GM23338 (cell line): ENCODE results near the gene EIF2S3. TPM values are rescaled to one million over a fixed set of nuclear protein-coding genes. Genes with fewer than 3 reads are reported as not detected.

ENCODE experiments used
- ATAC-seq: fragments of 200-7000 bp; cut with Tn5 transposase; 3 replicates; pipeline ENCODE4 v1.9.1; 2020
- DNase-seq: peaks from one replicate; pipeline ENCODE4 v3.0.0-alpha.2; 2015; ENCODE audit warnings: low spot score
- H2AFZ ChIP-seq: fragments of 200-600 bp; sonication (generic); 2 replicates; pipeline ENCODE4 v1.8.0; 2016; ENCODE audit warnings: antibody characterized with exemption, mild to moderate bottlenecking, moderate library complexity
- H3F3A ChIP-seq: fragments of 200-600 bp; sonication (generic); replicated peaks from 2 replicates; pipeline ENCODE4 v1.8.0; 2017; ENCODE audit warnings: antibody characterized with exemption, mixed run types, low read depth
- H3K27ac ChIP-seq: fragments of 200-600 bp; sonication (generic); 2 replicates; pipeline ENCODE4 v1.6.1; 2016; ENCODE audit warnings: low read depth
- H3K27me3 ChIP-seq: fragments of 200-600 bp; sonication (generic); 2 replicates; pipeline ENCODE4 v1.8.0; 2016; ENCODE audit warnings: mild to moderate bottlenecking, mixed run types, moderate library complexity; ENCODE audit not compliant: insufficient read depth
- H3K36me3 ChIP-seq: fragments of 200-600 bp; sonication (generic); 2 replicates; pipeline ENCODE4 v1.8.0; 2016; ENCODE audit warnings: mild to moderate bottlenecking; ENCODE audit not compliant: insufficient read depth
- H3K4me1 ChIP-seq: fragments of 200-600 bp; sonication (generic); 2 replicates; pipeline ENCODE4 v1.8.0; 2016; ENCODE audit warnings: mild to moderate bottlenecking, moderate library complexity; ENCODE audit not compliant: insufficient read depth
- H3K4me2 ChIP-seq: fragments of 200-600 bp; sonication (generic); 2 replicates; pipeline ENCODE4 v1.7.1; 2017; ENCODE audit warnings: mixed run types
- H3K4me3 ChIP-seq: fragments of 200-600 bp; sonication (generic); 2 replicates; pipeline ENCODE4 v1.6.1; 2016; ENCODE audit warnings: mixed run types
- H3K79me2 ChIP-seq: fragments of 200-600 bp; sonication (generic); replicated peaks from 2 replicates; pipeline ENCODE4 v1.8.0; 2017; ENCODE audit warnings: mild to moderate bottlenecking; ENCODE audit not compliant: insufficient read depth
- H3K9me2 ChIP-seq: fragments of 200-600 bp; sonication (generic); 2 replicates; pipeline ENCODE4 v1.8.0; 2017; ENCODE audit not compliant: insufficient read depth
- H4K20me1 ChIP-seq: fragments of 200-600 bp; sonication (generic); replicated peaks from 2 replicates; pipeline ENCODE4 v1.8.0; 2017; ENCODE audit warnings: mild to moderate bottlenecking; ENCODE audit not compliant: insufficient read depth
- H3K27ac Mint-ChIP-seq: 2 replicates; pipeline ENCODE4 v1.8.0; 2020; ENCODE audit warnings: inconsistent platforms, mild to moderate bottlenecking, moderate library complexity, mixed read lengths
- H3K27me3 Mint-ChIP-seq: 3 replicates; pipeline ENCODE4 v1.8.0; 2022; ENCODE audit warnings: low read depth, mild to moderate bottlenecking, moderate library complexity, mixed read lengths, inconsistent platforms; ENCODE audit not compliant: insufficient read depth, poor library complexity
- H3K36me3 Mint-ChIP-seq: 3 replicates; pipeline ENCODE4 v1.8.0; 2021; ENCODE audit warnings: low read depth, mild to moderate bottlenecking, inconsistent platforms, moderate library complexity, mixed read lengths
- H3K4me1 Mint-ChIP-seq: 3 replicates; pipeline ENCODE4 v1.8.0; 2020; ENCODE audit warnings: mild to moderate bottlenecking, inconsistent platforms, mixed read lengths
- H3K4me3 Mint-ChIP-seq: 3 replicates; pipeline ENCODE4 v1.8.0; 2021; ENCODE audit warnings: moderate library complexity, mild to moderate bottlenecking, inconsistent platforms, mixed read lengths
- H3K9me3 Mint-ChIP-seq: 3 replicates; pipeline ENCODE4 v1.8.0; 2020; ENCODE audit warnings: moderate library complexity, mild to moderate bottlenecking, inconsistent platforms, mixed read lengths
- CREB1 ChIP-seq: fragments of 250-450 bp; sonication (Bioruptor Pico); IDR thresholded peaks from 2 replicates; pipeline ENCODE4 v1.5.0; 2020; ENCODE audit warnings: low read depth, mild to moderate bottlenecking, moderate library complexity
- ETS1 ChIP-seq: IDR thresholded peaks from 2 replicates; pipeline ENCODE4 v1.6.1; 2016; ENCODE audit warnings: antibody characterized with exemption
- EZH2 ChIP-seq: fragments of 200-600 bp; sonication (generic); IDR thresholded peaks from one replicate; pipeline ENCODE4 v1.8.0; 2017; ENCODE audit warnings: antibody characterized with exemption, mild to moderate bottlenecking, low read depth; ENCODE audit not compliant: unreplicated experiment
- NANOG ChIP-seq: IDR thresholded peaks from 2 replicates; pipeline ENCODE4 v1.6.1; 2016; ENCODE audit warnings: antibody characterized with exemption, borderline replicate concordance
- POLR2AphosphoS5 ChIP-seq: IDR thresholded peaks from 2 replicates; pipeline ENCODE4 v1.6.1; 2016; ENCODE audit warnings: antibody characterized with exemption, low read depth
- STAT1 ChIP-seq: IDR thresholded peaks from one replicate; pipeline ENCODE4 v1.6.1; 2016; ENCODE audit warnings: antibody characterized with exemption; ENCODE audit not compliant: unreplicated experiment
- ZNF331 ChIP-seq: fragments of 250-450 bp; sonication (Bioruptor Pico); IDR thresholded peaks from 2 replicates; pipeline ENCODE4 v1.5.0; 2020; ENCODE audit warnings: low read depth, mild to moderate bottlenecking, moderate library complexity
- polyA plus RNA-seq: library from polyadenylated mRNA; unstranded; fragments of >200 nt; fragmentation: Nextera tagmentation; extraction: Ambion mirVana; gene quantifications from 2 replicates; pipeline ENCODE4 v1.2.1, GENCODE V29; 2016
- total RNA-seq: library from RNA; depleted of rRNA; stranded (reverse); fragments of >200 nt; shearing (Covaris generic); gene quantifications from 2 replicates; pipeline ENCODE4 v1.2.3, GENCODE V29; 2014
- TF ChIP-seq, protein P1 (sequence below): fragments of 250-450 bp; sonication (Bioruptor Pico); IDR thresholded peaks from 2 replicates; pipeline ENCODE4 v1.5.0; 2020; ENCODE audit warnings: mild to moderate bottlenecking, moderate library complexity
- TF ChIP-seq, protein P2 (sequence below), 2 experiments: fragments of 200-600 bp in 1 of 2; sonication (generic) in 1 of 2; conservative IDR thresholded peaks; 2 replicates each; pipeline versions ENCODE4 v1.5.1 to v1.6.1; 2016 to 2017; ENCODE audit warnings: antibody characterized with exemption in 2 of 2, low read depth in 2 of 2, mild to moderate bottlenecking in 2 of 2, moderate library complexity in 1 of 2

Gene EIF2S3
- total and polyA plus RNA-seq, 2 experiments from 2014 or later, result 90.5 to 323 TPM

DNA sequence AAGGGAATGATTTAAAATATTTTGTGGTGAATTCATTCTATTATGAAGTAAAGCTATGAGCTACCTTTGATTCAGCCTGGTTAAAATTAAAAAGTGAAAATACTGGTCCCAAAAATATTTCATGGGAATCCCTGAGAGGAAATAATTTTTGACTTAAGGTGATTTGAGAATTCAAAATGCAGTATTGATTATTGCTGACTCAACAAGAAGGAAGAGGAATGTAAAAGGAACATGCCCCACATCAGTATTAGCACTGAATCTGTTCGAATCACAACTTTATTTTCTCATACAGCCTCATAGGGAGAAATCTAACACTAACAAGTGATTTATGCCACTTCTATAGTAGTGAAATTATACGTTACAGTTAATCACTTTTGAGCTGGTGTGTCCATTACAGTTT, 27.7 kb downstream of the EIF2S3 start (continued):
- TF ChIP-seq, protein P1, sequence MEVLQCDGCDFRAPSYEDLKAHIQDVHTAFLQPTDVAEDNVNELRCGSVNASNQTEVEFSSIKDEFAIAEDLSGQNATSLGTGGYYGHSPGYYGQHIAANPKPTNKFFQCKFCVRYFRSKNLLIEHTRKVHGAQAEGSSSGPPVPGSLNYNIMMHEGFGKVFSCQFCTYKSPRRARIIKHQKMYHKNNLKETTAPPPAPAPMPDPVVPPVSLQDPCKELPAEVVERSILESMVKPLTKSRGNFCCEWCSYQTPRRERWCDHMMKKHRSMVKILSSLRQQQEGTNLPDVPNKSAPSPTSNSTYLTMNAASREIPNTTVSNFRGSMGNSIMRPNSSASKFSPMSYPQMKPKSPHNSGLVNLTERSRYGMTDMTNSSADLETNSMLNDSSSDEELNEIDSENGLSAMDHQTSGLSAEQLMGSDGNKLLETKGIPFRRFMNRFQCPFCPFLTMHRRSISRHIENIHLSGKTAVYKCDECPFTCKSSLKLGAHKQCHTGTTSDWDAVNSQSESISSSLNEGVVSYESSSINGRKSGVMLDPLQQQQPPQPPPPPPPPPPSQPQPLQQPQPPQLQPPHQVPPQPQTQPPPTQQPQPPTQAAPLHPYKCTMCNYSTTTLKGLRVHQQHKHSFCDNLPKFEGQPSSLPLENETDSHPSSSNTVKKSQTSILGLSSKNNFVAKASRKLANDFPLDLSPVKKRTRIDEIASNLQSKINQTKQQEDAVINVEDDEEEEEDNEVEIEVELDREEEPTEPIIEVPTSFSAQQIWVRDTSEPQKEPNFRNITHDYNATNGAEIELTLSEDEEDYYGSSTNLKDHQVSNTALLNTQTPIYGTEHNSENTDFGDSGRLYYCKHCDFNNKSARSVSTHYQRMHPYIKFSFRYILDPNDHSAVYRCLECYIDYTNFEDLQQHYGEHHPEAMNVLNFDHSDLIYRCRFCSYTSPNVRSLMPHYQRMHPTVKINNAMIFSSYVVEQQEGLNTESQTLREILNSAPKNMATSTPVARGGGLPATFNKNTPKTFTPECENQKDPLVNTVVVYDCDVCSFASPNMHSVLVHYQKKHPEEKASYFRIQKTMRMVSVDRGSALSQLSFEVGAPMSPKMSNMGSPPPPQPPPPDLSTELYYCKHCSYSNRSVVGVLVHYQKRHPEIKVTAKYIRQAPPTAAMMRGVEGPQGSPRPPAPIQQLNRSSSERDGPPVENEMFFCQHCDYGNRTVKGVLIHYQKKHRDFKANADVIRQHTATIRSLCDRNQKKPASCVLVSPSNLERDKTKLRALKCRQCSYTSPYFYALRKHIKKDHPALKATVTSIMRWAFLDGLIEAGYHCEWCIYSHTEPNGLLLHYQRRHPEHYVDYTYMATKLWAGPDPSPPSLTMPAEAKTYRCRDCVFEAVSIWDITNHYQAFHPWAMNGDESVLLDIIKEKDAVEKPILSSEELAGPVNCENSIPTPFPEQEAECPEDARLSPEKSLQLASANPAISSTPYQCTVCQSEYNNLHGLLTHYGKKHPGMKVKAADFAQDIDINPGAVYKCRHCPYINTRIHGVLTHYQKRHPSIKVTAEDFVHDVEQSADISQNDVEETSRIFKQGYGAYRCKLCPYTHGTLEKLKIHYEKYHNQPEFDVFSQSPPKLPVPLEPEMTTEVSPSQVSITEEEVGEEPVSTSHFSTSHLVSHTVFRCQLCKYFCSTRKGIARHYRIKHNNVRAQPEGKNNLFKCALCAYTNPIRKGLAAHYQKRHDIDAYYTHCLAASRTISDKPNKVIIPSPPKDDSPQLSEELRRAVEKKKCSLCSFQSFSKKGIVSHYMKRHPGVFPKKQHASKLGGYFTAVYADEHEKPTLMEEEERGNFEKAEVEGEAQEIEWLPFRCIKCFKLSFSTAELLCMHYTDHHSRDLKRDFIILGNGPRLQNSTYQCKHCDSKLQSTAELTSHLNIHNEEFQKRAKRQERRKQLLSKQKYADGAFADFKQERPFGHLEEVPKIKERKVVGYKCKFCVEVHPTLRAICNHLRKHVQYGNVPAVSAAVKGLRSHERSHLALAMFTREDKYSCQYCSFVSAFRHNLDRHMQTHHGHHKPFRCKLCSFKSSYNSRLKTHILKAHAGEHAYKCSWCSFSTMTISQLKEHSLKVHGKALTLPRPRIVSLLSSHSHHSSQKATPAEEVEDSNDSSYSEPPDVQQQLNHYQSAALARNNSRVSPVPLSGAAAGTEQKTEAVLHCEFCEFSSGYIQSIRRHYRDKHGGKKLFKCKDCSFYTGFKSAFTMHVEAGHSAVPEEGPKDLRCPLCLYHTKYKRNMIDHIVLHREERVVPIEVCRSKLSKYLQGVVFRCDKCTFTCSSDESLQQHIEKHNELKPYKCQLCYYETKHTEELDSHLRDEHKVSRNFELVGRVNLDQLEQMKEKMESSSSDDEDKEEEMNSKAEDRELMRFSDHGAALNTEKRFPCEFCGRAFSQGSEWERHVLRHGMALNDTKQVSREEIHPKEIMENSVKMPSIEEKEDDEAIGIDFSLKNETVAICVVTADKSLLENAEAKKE (CRISPR knock-in tag), result no peak
- no peak for TF ChIP-seq POLR2AphosphoS5
- no peak for TF ChIP-seq ETS1

DNA sequence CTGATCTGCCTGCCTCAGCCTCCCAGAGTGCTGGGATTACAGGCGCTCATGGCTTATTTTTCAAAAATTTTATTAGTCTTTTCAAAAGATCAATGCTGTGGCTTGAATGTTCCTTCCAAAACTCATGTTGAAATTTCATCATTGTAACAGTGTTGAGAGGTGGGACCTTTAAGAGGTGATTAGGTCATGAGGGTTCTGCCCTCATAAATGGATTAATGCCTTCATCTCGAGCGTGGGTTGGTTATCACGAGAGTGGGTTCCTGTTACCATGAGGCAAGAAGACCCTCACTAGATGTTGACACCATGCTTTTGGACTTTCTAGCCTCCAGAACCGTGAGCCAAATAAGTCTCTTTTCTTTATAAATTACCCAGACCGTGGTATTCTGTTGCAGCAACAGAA, 30.3 kb downstream of the EIF2S3 start:
- H2AFZ ChIP-seq, result no peak overlapping the region
- Mint-ChIP-seq H3K27me3 (no peaks in the 10 kb centered on the region), H3K27ac (no peak overlapping the region), H3K36me3 (no peaks in the 10 kb centered on the region), H3K9me3 (no peaks in the 10 kb centered on the region), H3K4me1 (peaks cover 5% of the 10 kb centered on the region; the same call in 2 of the 3 replicates), H3K4me3 (no peak overlapping the region)
- no peaks in the 10 kb centered on the region for H3K4me1 ChIP-seq
- H3K9me2 ChIP-seq, result no peaks in the 10 kb centered on the region
- no peaks in the 10 kb centered on the region for H3K27me3 ChIP-seq
- no peaks in the 10 kb centered on the region for H4K20me1 ChIP-seq
- H3K4me3 ChIP-seq, result no peak overlapping the region
- ATAC-seq, result no peak
- TF ChIP-seq CREB1 (no peak), NANOG (no peak), POLR2AphosphoS5 (no peak), STAT1 (no peak), ZNF331 (CRISPR knock-in tag) (no peak), EZH2 (no peak), ETS1 (no peak)
- TF ChIP-seq, protein P2, sequence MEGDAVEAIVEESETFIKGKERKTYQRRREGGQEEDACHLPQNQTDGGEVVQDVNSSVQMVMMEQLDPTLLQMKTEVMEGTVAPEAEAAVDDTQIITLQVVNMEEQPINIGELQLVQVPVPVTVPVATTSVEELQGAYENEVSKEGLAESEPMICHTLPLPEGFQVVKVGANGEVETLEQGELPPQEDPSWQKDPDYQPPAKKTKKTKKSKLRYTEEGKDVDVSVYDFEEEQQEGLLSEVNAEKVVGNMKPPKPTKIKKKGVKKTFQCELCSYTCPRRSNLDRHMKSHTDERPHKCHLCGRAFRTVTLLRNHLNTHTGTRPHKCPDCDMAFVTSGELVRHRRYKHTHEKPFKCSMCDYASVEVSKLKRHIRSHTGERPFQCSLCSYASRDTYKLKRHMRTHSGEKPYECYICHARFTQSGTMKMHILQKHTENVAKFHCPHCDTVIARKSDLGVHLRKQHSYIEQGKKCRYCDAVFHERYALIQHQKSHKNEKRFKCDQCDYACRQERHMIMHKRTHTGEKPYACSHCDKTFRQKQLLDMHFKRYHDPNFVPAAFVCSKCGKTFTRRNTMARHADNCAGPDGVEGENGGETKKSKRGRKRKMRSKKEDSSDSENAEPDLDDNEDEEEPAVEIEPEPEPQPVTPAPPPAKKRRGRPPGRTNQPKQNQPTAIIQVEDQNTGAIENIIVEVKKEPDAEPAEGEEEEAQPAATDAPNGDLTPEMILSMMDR (conservative IDR thresholded peaks at IDR 0.05; ENCODE audit: low read depth in 2 of 2), result no peak
- H3K4me2 ChIP-seq, result no peak overlapping the region
- DNase-seq, result no peak
- H3K27ac ChIP-seq, result no peak overlapping the region
- H3K36me3 ChIP-seq, result no peaks in the 10 kb centered on the region
- no peaks in the 10 kb centered on the region for H3F3A ChIP-seq
- H3K79me2 ChIP-seq, result no peaks in the 10 kb centered on the region
